HepG2 (cell line): ENCODE results near the gene SNHG17. TPM values are rescaled to one million over a fixed set of nuclear protein-coding genes. Genes with fewer than 3 reads are reported as not detected.

Experiments used
- ADNP ChIP-seq: sonication (generic); formaldehyde crosslinking; IDR thresholded peaks from 2 replicates; pipeline ENCODE4 v1.4.0; 2020; ENCODE audit warnings: missing genetic modification reagents
- ATF6 ChIP-seq: sonication (generic); formaldehyde crosslinking; conservative IDR thresholded peaks from 2 replicates; pipeline ENCODE4 v1.4.0; 2020; ENCODE audit warnings: missing genetic modification reagents
- CREB1 ChIP-seq, 2 experiments: fragments of 450-650 bp in 1 of 2; IDR thresholded peaks; 2 replicates each; pipeline ENCODE4 v1.6.1; 2016 to 2017; ENCODE audit warnings: control low read depth in 1 of 2, mild to moderate bottlenecking in 1 of 2, missing compliant biosample characterization in 1 of 2, missing genetic modification characterization in 1 of 2
- HIVEP1 ChIP-seq: sonication (generic); formaldehyde crosslinking; IDR thresholded peaks from 2 replicates; pipeline ENCODE4 v1.4.0; 2020; ENCODE audit warnings: mild to moderate bottlenecking, missing genetic modification reagents
- HMGXB3 ChIP-seq: sonication (generic); formaldehyde crosslinking; IDR thresholded peaks from 2 replicates; pipeline ENCODE4 v1.4.0; 2020; ENCODE audit warnings: missing genetic modification reagents, borderline replicate concordance
- HNRNPUL1 ChIP-seq: fragments of 200-400 bp; formaldehyde crosslinking; IDR thresholded peaks from 2 replicates; pipeline ENCODE4 v1.6.1; 2017; ENCODE audit warnings: low read depth, mild to moderate bottlenecking, low read length, moderate library complexity
- ISL2 ChIP-seq: sonication (generic); formaldehyde crosslinking; IDR thresholded peaks from 2 replicates; pipeline ENCODE4 v1.5.0; 2020; ENCODE audit warnings: missing genetic modification reagents
- KLF15 ChIP-seq: sonication (generic); formaldehyde crosslinking; IDR thresholded peaks from 2 replicates; pipeline ENCODE4 v1.8.1; 2023; ENCODE audit warnings: borderline replicate concordance, mild to moderate bottlenecking, inconsistent platforms, missing genetic modification reagents, mixed read lengths
- MBD4 ChIP-seq: IDR thresholded peaks from 2 replicates; pipeline ENCODE4 v1.6.1; 2012; ENCODE audit warnings: low read length, inconsistent platforms, borderline replicate concordance
- NAIF1 ChIP-seq: sonication (generic); formaldehyde crosslinking; IDR thresholded peaks from 2 replicates; pipeline ENCODE4 v1.5.0; 2020; ENCODE audit warnings: mild to moderate bottlenecking, missing genetic modification reagents, borderline replicate concordance
- RXRA ChIP-seq: sonication (generic); formaldehyde crosslinking; IDR thresholded peaks from 2 replicates; pipeline ENCODE4 v1.5.1; 2020; ENCODE audit warnings: missing genetic modification reagents
- ZKSCAN1 ChIP-seq: fragments of 150-350 bp; IDR thresholded peaks from 2 replicates; pipeline ENCODE4 v1.6.1; 2014; ENCODE audit warnings: low read length
- ZNF136 ChIP-seq: sonication (generic); formaldehyde crosslinking; IDR thresholded peaks from 2 replicates; pipeline ENCODE4 v1.8.1; 2022; ENCODE audit warnings: low read depth, mild to moderate bottlenecking, moderate library complexity, missing genetic modification reagents
- ZNF501 ChIP-seq: sonication (generic); formaldehyde crosslinking; IDR thresholded peaks from 2 replicates; pipeline ENCODE4 v1.5.1; 2020; ENCODE audit warnings: mild to moderate bottlenecking, moderate library complexity, missing genetic modification reagents
- ZNF598 ChIP-seq: sonication (generic); formaldehyde crosslinking; IDR thresholded peaks from 2 replicates; pipeline ENCODE4 v1.5.1; 2020; ENCODE audit warnings: mild to moderate bottlenecking, missing genetic modification reagents, borderline replicate concordance
- ZNF605 ChIP-seq: sonication (generic); formaldehyde crosslinking; IDR thresholded peaks from 2 replicates; pipeline ENCODE4 v1.8.0; 2022; ENCODE audit warnings: mild to moderate bottlenecking, missing genetic modification reagents
- ZSCAN22 ChIP-seq: sonication (generic); formaldehyde crosslinking; IDR thresholded peaks from 2 replicates; pipeline ENCODE4 v1.4.0; 2020; ENCODE audit warnings: mild to moderate bottlenecking, missing genetic modification reagents
- polyA plus RNA-seq, 8 experiments: library from polyadenylated mRNA; depleted of rRNA in 3 of 8; stranded (reverse) in 7 of 8; unstranded in 1 of 8; fragments of >200 nt; fragmentation: Illumina TruSeq in 4 of 8; extraction: Trizol in 4 of 8; gene quantifications; 2 replicates each; pipeline versions ENCODE4 v1.2.1 to v1.2.3, GENCODE V29; 2011 to 2016; ENCODE audit warnings: low read depth in 4 of 8, missing spikeins in 1 of 8, mixed read lengths in 1 of 8; ENCODE audit not compliant: insufficient read depth in 1 of 8
- total RNA-seq, 5 experiments: library from RNA; depleted of rRNA; stranded (reverse); fragments of >200 nt; fragmentation: Illumina TruSeq; extraction: Trizol; gene quantifications; 2 replicates each; pipeline ENCODE4 v1.2.3, GENCODE V29; 2016; ENCODE audit warnings: low read depth in 1 of 5
- TF ChIP-seq, protein P1 (sequence below): sonication (generic); formaldehyde crosslinking; IDR thresholded peaks from 2 replicates; pipeline ENCODE4 v1.5.0; 2020; ENCODE audit warnings: mild to moderate bottlenecking, missing genetic modification reagents, borderline replicate concordance

Gene SNHG17
- total and polyA plus RNA-seq, 2 of the 13 experiments (the other 11 are each of a cell fraction or from before 2014, with no cell fraction given), result 26.2 to 41.2 TPM

DNA sequence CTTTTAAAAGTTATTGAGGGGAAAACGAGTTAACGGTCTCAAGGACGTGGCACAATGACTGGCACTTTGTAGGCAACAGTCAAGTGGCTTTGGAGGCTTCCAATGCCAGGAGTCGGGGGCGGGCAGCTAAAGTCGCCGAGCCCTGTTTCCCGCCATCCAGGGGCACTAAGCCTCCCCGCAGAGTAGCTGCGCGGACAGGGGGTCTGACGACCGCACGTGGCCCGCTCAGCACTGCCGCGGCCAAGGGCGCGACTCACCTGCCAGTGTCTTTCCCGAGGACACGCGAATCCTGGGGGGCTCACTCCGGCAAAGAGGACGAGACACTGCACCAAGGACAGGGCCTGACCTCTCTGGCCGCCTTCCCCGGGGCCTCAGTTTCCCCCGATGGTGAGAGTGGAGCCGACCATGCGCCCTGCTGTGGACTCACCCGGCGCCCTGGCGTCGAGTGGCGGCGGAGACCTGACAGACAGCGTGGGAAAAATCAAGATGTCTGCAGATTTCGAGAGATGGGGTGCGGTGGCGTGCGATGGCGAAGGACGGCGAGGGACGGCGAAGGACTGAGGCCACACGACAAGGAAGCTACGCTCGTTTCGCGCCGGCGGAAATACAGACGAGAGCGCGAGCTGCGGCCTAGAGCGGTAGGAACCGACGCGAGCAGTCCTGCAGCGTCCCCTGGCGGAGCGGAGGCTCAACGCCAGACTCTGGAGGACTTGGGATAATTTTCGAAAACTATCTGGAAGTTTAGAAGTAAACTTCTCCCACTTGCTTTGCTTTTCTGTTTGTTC lies at the start of gene SNHG17 (continued):
- TF ChIP-seq, protein P1, sequence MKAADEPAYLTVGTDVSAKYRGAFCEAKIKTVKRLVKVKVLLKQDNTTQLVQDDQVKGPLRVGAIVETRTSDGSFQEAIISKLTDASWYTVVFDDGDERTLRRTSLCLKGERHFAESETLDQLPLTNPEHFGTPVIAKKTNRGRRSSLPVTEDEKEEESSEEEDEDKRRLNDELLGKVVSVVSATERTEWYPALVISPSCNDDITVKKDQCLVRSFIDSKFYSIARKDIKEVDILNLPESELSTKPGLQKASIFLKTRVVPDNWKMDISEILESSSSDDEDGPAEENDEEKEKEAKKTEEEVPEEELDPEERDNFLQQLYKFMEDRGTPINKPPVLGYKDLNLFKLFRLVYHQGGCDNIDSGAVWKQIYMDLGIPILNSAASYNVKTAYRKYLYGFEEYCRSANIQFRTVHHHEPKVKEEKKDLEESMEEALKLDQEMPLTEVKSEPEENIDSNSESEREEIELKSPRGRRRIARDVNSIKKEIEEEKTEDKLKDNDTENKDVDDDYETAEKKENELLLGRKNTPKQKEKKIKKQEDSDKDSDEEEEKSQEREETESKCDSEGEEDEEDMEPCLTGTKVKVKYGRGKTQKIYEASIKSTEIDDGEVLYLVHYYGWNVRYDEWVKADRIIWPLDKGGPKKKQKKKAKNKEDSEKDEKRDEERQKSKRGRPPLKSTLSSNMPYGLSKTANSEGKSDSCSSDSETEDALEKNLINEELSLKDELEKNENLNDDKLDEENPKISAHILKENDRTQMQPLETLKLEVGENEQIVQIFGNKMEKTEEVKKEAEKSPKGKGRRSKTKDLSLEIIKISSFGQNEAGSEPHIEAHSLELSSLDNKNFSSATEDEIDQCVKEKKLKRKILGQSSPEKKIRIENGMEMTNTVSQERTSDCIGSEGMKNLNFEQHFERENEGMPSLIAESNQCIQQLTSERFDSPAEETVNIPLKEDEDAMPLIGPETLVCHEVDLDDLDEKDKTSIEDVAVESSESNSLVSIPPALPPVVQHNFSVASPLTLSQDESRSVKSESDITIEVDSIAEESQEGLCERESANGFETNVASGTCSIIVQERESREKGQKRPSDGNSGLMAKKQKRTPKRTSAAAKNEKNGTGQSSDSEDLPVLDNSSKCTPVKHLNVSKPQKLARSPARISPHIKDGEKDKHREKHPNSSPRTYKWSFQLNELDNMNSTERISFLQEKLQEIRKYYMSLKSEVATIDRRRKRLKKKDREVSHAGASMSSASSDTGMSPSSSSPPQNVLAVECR (CRISPR knock-in tag), result peak; percentile 100
- TF ChIP-seq NAIF1 (CRISPR knock-in tag), result peak; percentile 97
- TF ChIP-seq ZNF598 (CRISPR knock-in tag), result peak; percentile 100
- TF ChIP-seq ZKSCAN1, result peak; percentile 81
- TF ChIP-seq ADNP (CRISPR knock-in tag), result peak; percentile 66; the same call in 1 of the 2 replicates
- peak; percentile 98 for TF ChIP-seq KLF15 (CRISPR knock-in tag)
- TF ChIP-seq HMGXB3, result peak; percentile 96
- peak; percentile 99 for TF ChIP-seq ATF6 (CRISPR knock-in tag)
- peak; percentile 100 for TF ChIP-seq ZNF501 (CRISPR knock-in tag)
- TF ChIP-seq ZNF136 (CRISPR knock-in tag), result peak; percentile 94; the same call in 1 of the 2 replicates
- TF ChIP-seq CREB1 (IDR thresholded peaks at IDR 0.05), result peak; percentile 94
- peak; percentile 94 for TF ChIP-seq CREB1 (CRISPR knock-in tag; IDR thresholded peaks at IDR 0.05)
- TF ChIP-seq ZNF605, result peak; percentile 98
- no peak for TF ChIP-seq MBD4
- peak; percentile 87 for TF ChIP-seq ZSCAN22 (CRISPR knock-in tag)
- peak; percentile 96 for TF ChIP-seq HIVEP1
- peak; percentile 95 for TF ChIP-seq ISL2
- peak; percentile 93 for TF ChIP-seq RXRA (CRISPR knock-in tag)
- TF ChIP-seq HNRNPUL1, result no peak
